ENCODE results near the gene COL4A2. TPM values are rescaled to one million over a fixed set of nuclear protein-coding genes. Genes with fewer than 3 reads are reported as not detected.
A peak's percentile ranks its signal among the peaks of the same experiment; 100 is the strongest.

COL4A2 gene
- total RNA-seq, 2 donors from 2014 or later, result 999 to 1,135 TPM

DNA sequence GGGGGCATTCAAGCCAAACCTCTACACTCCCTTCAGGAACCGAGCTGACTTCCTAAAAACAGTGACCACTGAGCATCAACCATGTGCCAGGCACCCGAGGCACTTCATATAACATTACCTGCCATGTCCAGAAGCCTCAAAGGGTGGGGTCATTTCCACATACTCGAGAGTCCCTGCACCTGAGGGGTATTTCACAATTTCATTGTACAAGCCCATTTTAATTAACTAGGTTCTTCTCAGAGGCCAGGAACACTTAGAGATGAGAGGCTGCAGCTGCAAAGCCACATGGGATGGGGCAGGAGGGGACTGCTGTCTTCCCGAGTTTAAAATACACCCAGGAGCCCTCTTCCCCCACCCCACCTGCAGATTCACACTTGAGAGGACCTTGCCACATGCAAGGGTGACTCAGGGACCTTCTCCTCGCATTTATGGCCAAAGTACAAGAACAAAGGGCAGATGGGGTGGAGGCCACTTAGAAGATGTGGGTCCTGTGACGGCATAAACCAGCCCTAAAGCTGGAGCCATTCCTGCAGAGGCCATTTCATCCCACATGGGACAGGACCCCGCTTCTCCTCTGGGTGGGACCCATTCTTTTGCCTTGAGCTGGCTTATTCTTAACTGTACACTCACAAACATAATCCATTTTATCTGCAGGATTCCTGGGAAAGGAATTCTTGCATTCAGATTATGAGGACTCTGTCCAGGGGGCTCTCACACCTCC lies 210.6 kb downstream of the COL4A2 start:
- Histone ChIP-seq H3K4me1 (ENCODE audit: control insufficient read depth in 1 of 2, low read depth in 2 of 2) (peaks cover 29 to 56% of the 10 kb centered on the region in 2 donors), H3K36me3 (peaks cover 18% of the 10 kb centered on the region), H3K9me3 (no peaks in the 10 kb centered on the region), H3K4me3 (no peak overlapping the region), H3K27me3 (replicated peaks; ENCODE audit: insufficient read depth) (no peaks in the 10 kb centered on the region), H3K27ac (peak overlapping the region; percentile 32 to 53)
- DNase-seq (ENCODE audit: low spot score) (no peak), ATAC-seq (ENCODE audit: insufficient number of reproducible peaks, low FRiP score, low read depth) (no peak)
- TF ChIP-seq, protein P1, sequence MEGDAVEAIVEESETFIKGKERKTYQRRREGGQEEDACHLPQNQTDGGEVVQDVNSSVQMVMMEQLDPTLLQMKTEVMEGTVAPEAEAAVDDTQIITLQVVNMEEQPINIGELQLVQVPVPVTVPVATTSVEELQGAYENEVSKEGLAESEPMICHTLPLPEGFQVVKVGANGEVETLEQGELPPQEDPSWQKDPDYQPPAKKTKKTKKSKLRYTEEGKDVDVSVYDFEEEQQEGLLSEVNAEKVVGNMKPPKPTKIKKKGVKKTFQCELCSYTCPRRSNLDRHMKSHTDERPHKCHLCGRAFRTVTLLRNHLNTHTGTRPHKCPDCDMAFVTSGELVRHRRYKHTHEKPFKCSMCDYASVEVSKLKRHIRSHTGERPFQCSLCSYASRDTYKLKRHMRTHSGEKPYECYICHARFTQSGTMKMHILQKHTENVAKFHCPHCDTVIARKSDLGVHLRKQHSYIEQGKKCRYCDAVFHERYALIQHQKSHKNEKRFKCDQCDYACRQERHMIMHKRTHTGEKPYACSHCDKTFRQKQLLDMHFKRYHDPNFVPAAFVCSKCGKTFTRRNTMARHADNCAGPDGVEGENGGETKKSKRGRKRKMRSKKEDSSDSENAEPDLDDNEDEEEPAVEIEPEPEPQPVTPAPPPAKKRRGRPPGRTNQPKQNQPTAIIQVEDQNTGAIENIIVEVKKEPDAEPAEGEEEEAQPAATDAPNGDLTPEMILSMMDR (IDR thresholded peaks at IDR 0.05), result no peak

DNA sequence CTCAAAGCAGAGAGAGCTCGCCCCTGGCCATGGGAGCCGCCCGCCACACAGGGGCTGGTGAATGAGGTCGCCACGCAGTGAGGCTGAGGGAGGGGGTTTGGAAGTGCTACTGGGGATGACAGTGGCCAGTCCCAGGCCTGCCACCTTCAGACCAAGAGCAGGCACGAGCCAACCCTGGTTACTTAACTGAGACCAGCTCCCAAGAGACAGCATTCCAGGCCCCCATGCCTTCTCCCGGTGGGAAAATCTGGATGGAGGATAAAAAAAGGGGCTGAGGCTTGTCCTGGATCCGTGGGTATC lies 211.1 kb downstream of the COL4A2 start:
- no peak for ATAC-seq (ENCODE audit: insufficient number of reproducible peaks, low FRiP score, low read depth)
- Histone ChIP-seq H3K4me3 (no peak overlapping the region), H3K36me3 (peaks cover 13% of the 10 kb centered on the region), H3K9me3 (no peaks in the 10 kb centered on the region), H3K27me3 (replicated peaks; ENCODE audit: insufficient read depth) (no peaks in the 10 kb centered on the region), H3K4me1 (ENCODE audit: control insufficient read depth in 1 of 2, low read depth in 2 of 2) (peaks cover 33 to 61% of the 10 kb centered on the region in 2 donors), H3K27ac (peak overlapping the region; percentile 32 to 53)
- DNase-seq (ENCODE audit: low spot score), result no peak
- TF ChIP-seq, protein P1 (IDR thresholded peaks at IDR 0.05), result no peak

DNA sequence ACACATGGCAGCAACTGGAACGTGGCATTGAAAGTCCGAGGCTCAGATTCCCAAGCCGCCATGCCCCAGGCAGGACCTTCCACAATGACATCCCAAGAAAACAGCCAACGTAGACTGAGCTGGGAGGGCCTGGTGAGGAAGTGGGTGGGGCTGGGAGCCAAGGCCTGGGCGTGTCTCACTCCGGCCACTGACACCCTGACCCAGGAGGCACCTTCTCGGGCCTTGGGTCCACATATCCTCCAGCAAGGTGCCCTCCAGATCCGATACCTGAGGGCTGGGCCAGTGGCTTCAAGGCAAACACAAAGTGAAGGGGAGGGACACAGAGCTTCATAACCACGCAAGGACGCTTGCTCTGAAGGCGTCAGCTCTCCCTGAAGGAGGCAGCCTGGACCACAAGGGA lies 211.5 kb downstream of the COL4A2 start:
- no peak overlapping the region for H3K4me3 ChIP-seq
- DNase-seq (ENCODE audit: low spot score) (no peak), ATAC-seq (ENCODE audit: insufficient number of reproducible peaks, low FRiP score, low read depth) (no peak)
- H3K9me3 ChIP-seq, result no peaks in the 10 kb centered on the region
- no peaks in the 10 kb centered on the region for H3K27me3 ChIP-seq (replicated peaks; ENCODE audit: insufficient read depth)
- H3K4me1 ChIP-seq (ENCODE audit: control insufficient read depth in 1 of 2, low read depth in 2 of 2), result peaks cover 37 to 65% of the 10 kb centered on the region in 2 donors
- peaks cover 11% of the 10 kb centered on the region for H3K36me3 ChIP-seq
- H3K27ac ChIP-seq, result peak overlapping the region in 1 of 2 donors; percentile 53
- TF ChIP-seq, protein P1 (IDR thresholded peaks at IDR 0.05), result no peak

DNA sequence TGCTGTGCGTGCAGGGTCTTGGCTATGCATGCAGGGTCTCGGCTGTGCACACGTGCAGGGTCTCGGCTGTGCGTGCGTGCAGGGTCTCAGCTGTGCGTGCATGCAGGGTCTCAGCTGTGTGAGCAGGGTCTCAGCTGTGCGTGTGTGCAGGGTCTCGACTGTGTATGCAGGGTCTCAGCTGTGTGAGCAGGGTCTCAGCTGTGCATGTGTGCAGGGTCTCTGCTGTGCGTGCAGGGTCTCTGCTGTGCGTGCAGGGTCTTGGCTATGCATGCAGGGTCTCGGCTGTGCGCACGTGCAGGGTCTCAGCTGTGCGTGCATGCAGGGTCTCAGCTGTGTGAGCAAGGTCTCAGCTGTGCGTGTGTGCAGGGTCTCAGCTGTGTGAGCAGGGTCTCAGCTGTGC lies 212.0 kb downstream of the COL4A2 start:
- Histone ChIP-seq H3K4me1 (ENCODE audit: control insufficient read depth in 1 of 2, low read depth in 2 of 2) (peaks cover 42 to 70% of the 10 kb centered on the region in 2 donors), H3K36me3 (peaks cover 6% of the 10 kb centered on the region), H3K9me3 (no peaks in the 10 kb centered on the region), H3K27me3 (replicated peaks; ENCODE audit: insufficient read depth) (no peaks in the 10 kb centered on the region), H3K4me3 (no peak overlapping the region), H3K27ac (no peak overlapping the region)
- ATAC-seq (ENCODE audit: insufficient number of reproducible peaks, low FRiP score, low read depth), result no peak
- TF ChIP-seq, protein P1 (IDR thresholded peaks at IDR 0.05), result no peak
- no peak for DNase-seq (ENCODE audit: low spot score)

DNA sequence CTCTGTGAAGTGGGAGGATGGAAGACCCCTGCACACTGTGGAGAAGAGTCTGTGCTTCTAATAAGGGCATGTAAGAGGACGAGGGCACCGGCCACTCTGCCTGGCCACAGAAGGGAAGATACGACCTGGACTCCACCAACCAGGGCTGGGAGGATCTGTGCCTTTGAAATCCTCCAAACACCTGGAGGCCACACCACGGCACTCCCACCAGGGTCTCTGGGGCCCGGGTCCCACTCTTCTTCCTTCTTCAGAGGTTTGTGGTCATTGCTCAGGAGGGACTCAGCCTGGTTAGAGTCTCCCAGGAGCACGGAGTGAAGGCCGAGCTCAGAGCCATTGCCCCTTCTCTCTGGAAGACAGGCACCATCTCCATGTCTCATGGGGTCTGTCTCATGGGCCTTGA lies 212.4 kb downstream of the COL4A2 start:
- TF ChIP-seq, protein P1 (IDR thresholded peaks at IDR 0.05), result no peak
- no peak overlapping the region for H3K4me3 ChIP-seq
- H3K27me3 ChIP-seq (replicated peaks; ENCODE audit: insufficient read depth), result no peaks in the 10 kb centered on the region
- ATAC-seq (ENCODE audit: insufficient number of reproducible peaks, low FRiP score, low read depth) (no peak), DNase-seq (ENCODE audit: low spot score) (no peak)
- peaks cover 44 to 75% of the 10 kb centered on the region in 2 donors for H3K4me1 ChIP-seq (ENCODE audit: control insufficient read depth in 1 of 2, low read depth in 2 of 2)
- H3K9me3 ChIP-seq, result no peaks in the 10 kb centered on the region
- peaks cover 3% of the 10 kb centered on the region for H3K36me3 ChIP-seq
- H3K27ac ChIP-seq, result peak overlapping the region; percentile 84 to 88
